Activated CD4-positive, alpha-beta T cell treated with anti-CD3 and anti-CD28 coated beads for 4 hours (primary cell): Measurements from ENCODE around the gene GRIN2A.

Experiments used
- DNase-seq, 2 donors: peaks; one replicate each; pipeline ENCODE4 v3.0.0-alpha.2; 2020

The GRIN2A gene

GRCh38 chr16:10128397-10129258, 53.6 kb downstream of the GRIN2A start:
- DNase-seq = no peak

DNA sequence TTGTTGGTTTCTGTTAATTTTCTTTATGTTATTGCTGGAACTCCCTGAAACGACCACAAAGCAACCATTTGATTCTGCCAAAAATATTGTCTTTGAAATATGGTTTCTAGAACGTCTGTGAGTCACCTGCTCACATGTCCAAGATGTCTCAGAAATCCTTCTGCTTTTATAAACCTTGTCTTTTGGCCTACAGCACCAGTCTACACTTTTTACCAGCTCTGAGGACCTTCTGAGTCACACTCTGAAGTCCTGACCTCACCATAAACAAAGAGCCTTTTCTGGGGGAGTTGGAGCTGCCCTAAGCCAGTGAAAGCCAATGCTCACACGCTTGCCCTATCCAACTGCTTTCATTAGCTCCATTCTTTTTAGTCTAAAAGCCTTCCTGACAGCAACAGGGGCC, 55.5 kb downstream of the GRIN2A start:
- no peak for DNase-seq

- DNase-seq = no peak
Measured at GRCh38 chr16:10123141-10123540, 59.1 kb downstream of the GRIN2A start.

GRCh38 chr16:10122546-10122945, 59.7 kb downstream of the GRIN2A start:
- DNase-seq = no peak

DNA sequence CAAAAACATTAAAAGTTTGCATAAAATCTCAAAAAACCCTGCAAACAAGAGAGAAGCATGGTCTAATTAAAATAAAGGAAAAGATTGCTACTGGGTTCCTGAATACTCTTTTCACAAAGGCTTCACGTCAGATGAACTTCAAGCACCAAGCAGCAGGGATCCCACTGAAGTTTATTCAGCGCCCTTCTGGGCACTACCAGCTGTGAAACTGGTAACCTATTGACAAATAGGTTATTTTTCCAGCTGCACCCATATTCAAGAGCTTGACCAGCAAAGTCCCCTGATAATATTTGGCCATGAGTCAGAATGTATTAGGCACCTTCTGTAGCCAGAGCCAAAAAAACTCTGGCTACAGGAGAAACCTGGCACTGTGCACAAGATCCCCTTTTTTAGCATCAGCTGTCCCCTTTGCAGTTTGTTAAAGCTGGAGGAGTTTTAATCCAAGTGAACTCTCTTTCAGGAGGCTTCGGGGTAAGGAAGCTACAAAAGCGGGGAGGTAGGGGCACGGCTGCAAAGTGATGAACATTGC, 60.3 kb downstream of the GRIN2A start:
- no peak for DNase-seq

GRCh38 chr16:10121491-10121890, 60.7 kb downstream of the GRIN2A start:
- DNase-seq = no peak

GRCh38 chr16:10120953-10121352, 61.3 kb downstream of the GRIN2A start:
- DNase-seq = no peak

DNA sequence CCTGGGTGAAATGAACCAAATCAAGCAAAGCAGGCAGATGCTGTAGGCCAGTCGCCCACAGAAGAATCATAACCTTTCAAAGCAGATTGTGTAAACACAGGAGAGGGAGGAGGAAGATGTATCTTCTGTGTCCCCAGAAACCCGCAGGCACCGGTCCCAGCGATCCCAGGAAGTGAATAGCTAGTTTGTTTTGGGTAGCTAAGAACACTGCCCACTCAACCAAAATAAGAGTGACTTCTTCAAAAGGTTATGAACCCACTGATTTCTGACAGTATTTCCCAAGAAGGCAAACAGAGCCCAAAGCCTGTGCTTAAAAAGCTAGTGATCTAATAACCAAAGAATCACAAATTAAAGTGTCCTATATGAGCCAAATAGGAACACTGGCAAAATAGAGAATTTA, 67.8 kb downstream of the GRIN2A start:
- DNase-seq = no peak

- no peak for DNase-seq
Measured at GRCh38 chr16:10113248-10113647, 69.0 kb downstream of the GRIN2A start.

- DNase-seq = no peak
Measured at GRCh38 chr16:10112021-10112420, 70.2 kb downstream of the GRIN2A start.

DNA sequence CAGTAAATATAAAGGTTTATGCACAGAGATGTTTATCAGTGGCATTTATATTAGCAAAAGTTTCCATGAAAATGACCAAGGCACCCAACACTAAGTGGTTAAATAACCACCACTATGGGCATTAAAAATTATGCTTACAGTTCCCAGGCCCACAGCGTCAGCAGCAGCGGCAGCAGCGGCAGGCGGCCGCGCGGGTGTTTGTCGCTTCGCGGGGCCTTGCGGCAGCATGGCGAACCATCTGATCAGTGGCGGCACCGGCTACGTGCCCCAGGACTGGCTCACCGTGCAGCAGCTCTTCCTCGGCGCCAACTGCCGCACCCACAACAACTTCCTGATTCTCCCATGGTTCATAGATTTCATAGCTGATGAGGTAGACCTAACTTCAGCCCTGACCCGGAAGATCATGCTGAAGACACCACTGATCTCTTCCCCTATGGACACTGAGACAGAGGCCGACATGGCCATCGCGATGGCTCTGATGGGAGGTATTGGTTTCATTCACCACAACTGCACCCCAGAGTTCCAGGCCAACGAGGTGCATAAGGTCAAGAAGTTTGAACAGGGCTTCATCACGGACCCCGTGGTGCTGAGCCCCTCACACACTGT, 71.0 kb downstream of the GRIN2A start:
- DNase-seq = no peak

GRCh38 chr16:10110552-10110951, 71.7 kb downstream of the GRIN2A start:
- no peak for DNase-seq

DNA sequence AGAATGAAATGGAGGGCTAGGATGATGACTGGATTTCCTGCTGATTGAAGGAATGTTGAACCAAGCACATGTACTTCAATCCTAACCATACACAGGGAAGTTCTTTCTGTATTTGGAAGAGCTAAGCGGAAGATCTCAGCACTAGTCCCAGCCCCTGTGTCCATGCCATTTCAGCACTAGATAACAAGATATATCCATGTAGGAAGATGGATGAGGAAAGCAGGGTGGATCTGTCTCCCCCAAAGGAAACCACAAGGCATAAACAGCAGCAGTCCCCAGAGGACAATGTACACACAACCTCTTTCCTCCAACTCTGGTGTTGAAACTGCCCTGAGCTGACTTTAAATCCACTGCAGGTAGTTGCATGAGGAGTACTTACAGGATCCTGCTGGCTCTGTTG, 75.1 kb downstream of the GRIN2A start:
- no peak for DNase-seq

- DNase-seq = no peak
Measured at GRCh38 chr16:10103700-10104099, 78.5 kb downstream of the GRIN2A start.

DNA sequence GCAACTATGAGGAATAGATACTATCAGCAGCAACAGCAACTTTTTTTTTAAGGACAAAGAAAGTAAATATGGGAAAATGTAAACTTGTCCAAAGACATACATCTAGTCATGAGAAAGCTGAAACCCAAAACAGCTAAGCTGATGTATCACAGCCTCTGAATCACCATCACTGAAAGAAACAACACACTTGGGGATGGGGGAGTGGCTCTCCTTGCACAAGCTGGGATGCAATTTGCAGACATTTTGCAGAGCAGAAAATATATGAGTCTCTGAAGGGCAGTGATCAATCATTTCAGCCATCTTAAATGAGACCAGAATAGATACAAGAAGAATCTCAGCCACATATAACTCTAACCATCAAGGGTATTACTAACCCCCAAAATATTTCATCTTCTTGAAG, 79.1 kb downstream of the GRIN2A start:
- DNase-seq = no peak

- no peak for DNase-seq
Measured at GRCh38 chr16:10100829-10101228, 81.4 kb downstream of the GRIN2A start.

DNA sequence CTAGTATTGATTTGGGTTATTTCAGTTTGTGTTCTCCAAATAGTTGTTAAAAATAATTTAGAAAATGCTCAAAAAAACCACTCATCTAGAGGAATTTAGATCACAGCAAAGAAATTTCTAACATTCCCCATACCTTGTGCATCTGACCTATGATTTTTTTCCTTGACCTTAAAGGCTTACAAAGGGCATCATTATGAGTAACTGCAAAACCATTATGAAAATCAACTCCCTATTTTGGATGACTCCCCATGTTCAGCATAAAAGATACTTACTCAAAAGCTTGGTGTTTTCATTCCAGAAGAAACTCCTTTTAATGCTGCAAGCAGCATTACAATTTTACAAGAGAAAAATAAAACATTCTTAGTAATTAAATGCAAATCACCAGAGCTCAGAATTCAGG, 83.2 kb downstream of the GRIN2A start:
- no peak for DNase-seq

DNA sequence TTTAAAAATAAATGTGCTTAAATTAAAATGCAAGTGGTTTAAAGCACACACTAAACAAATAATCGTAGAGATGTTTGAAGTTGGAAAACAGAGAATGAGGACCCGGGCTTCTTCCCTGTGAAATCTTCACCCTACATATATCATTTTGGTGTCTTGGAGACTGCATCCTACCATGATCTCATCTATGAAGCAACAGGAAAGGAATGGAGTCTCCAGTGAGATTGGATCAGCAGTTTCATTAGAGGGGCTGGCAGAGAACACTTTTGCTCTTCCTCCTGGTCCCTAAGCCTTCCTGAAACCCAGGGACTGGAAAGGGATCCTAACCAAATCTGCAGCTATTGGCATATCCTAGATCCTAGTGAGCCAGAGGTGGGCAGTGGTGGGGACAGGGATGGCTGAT, 85.0 kb downstream of the GRIN2A start:
- no peak for DNase-seq

GRCh38 chr16:10093576-10093975, 88.7 kb downstream of the GRIN2A start:
- DNase-seq = no peak

- no peak for DNase-seq
Measured at GRCh38 chr16:10090816-10091215, 91.4 kb downstream of the GRIN2A start.

DNA sequence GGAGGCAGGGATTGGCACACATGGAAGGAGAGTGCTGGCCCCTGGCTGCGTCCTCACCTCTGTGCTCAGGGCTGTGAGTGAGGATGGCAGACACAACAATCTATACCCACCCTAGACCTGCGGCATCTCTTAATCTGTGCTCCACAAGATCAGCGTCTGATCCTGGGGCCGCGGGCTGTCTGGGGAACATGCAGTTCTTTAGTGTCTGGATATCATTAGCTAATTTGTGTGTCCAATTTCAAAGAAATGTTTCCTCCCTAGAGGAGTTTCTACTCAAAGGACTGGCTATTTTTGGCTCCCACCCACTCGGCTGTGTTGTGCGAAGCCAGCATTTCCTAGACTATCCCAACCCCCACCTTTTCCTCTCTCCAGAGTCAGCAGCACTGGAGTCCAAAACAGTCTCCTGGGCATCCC, 93.8 kb downstream of the GRIN2A start:
- DNase-seq = no peak

GRCh38 chr16:10087151-10087550, 95.1 kb downstream of the GRIN2A start:
- DNase-seq = no peak

GRCh38 chr16:10086620-10087019, 95.6 kb downstream of the GRIN2A start:
- DNase-seq = no peak

DNA sequence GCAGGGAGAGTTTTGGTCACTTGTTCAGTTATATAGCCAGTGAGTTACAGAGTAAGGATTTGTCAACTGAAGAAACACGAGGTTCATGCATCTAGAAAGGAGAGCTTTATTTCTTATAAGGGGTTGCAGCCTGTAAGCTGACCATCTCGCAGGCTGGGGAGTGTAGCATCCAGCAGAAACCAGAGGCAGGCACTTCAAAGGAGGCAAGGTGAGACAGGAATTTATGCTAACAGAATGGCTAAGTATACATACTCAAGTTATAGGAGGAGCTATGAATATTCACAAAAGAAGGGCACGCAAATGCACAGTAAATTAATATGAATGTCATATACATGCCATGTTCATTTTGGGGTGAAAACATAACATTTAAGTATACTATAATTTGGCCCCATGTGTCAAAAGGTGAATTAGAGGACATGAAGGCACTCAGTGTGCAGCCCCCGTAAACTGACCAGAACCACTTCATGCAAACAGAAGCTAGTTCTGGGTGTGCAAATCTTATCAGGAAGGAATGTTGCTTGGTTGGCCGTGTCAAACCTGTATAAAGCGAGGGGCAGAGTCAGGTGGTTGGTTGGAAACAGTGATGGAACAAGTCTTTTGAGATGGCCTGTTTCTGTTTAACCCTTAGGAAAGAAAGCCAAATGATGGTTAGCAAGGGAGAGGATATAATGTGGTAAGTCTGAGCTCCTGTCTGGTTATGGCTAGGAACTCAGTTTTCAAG, 97.0 kb downstream of the GRIN2A start:
- no peak for DNase-seq
